Measurements from ENCODE around the gene JARID2.

JARID2 gene

GRCh38 chr6:15398633-15399275 is 152.9 kb downstream of the JARID2 start:
- TF ChIP-seq CTCF (conservative IDR thresholded peaks at IDR 0.05; ENCODE audit: low read depth): no peak
- H3K27ac ChIP-seq: no peak overlapping the region
- ChIA-PET CTCF (no interaction called here), POLR2A (ENCODE audit: low non-redundant PET) (no interaction called here)
- DNase-seq (ENCODE audit: low spot score): no peak

GRCh38 chr6:15399641-15400470 is 154.0 kb downstream of the JARID2 start:
- no peak for DNase-seq (ENCODE audit: low spot score)
- no peak for TF ChIP-seq CTCF (conservative IDR thresholded peaks at IDR 0.05; ENCODE audit: low read depth)
- ChIA-PET CTCF (interaction anchor here (0.7 kb wide), 1 partner anchor 11 kb away, joined by 3 read pairs; no protein-coding TSS in a partner anchor), POLR2A (ENCODE audit: low non-redundant PET) (no interaction called here)
- peak overlapping the region; percentile 43 for H3K27ac ChIP-seq

GRCh38 chr6:15400572-15401004 is 154.7 kb downstream of the JARID2 start:
- H3K27ac ChIP-seq: peak overlapping the region; percentile 43
- POLR2A ChIA-PET (ENCODE audit: low non-redundant PET): no interaction called here
- DNase-seq (ENCODE audit: low spot score): no peak
- CTCF ChIA-PET: no interaction called here
- TF ChIP-seq CTCF (conservative IDR thresholded peaks at IDR 0.05; ENCODE audit: low read depth): no peak

- TF ChIP-seq CTCF (conservative IDR thresholded peaks at IDR 0.05; ENCODE audit: low read depth): no peak
- DNase-seq (ENCODE audit: low spot score): no peak
- no peak overlapping the region for H3K27ac ChIP-seq
- ChIA-PET CTCF (interaction anchor here (0.7 kb wide), 1 partner anchor 208 kb away, joined by 3 read pairs; no protein-coding TSS in a partner anchor), POLR2A (ENCODE audit: low non-redundant PET) (no interaction called here)
Observed at GRCh38 chr6:15401120-15401519, 155.3 kb downstream of the JARID2 start.

GRCh38 chr6:15401769-15402250 is 155.9 kb downstream of the JARID2 start:
- no peak overlapping the region for H3K27ac ChIP-seq
- no peak for TF ChIP-seq CTCF (conservative IDR thresholded peaks at IDR 0.05; ENCODE audit: low read depth)
- DNase-seq (ENCODE audit: low spot score): no peak
- ChIA-PET CTCF (interaction anchor here (0.6 to 0.7 kb wide), 2 partner anchors 209 to 1706 kb away, joined by 3 to 5 read pairs; no protein-coding TSS in a partner anchor), POLR2A (ENCODE audit: low non-redundant PET) (no interaction called here)

GRCh38 chr6:15402406-15403045 is 156.7 kb downstream of the JARID2 start:
- CTCF ChIA-PET: interaction anchor here (0.6 kb wide), 2 partner anchors 183 to 1705 kb away, joined by 4 to 5 read pairs; no protein-coding TSS in a partner anchor
- POLR2A ChIA-PET (ENCODE audit: low non-redundant PET): no interaction called here

More at GRCh38 chr6:15402406-15403045, 156.7 kb downstream of the JARID2 start:
- no peak for DNase-seq (ENCODE audit: low spot score)
- H3K27ac ChIP-seq: no peak overlapping the region
- TF ChIP-seq CTCF (conservative IDR thresholded peaks at IDR 0.05; ENCODE audit: low read depth): no peak

Measured in RWPE1 (cell line).